HepG2 (cell line): Measurements from ENCODE around the gene AGBL2. TPM values are rescaled to one million over a fixed set of nuclear protein-coding genes. Genes with fewer than 3 reads are reported as not detected.
A peak's percentile ranks its signal among the peaks of the same experiment; 100 is the strongest.

Source experiments
- ADNP ChIP-seq: sonication (generic); formaldehyde crosslinking; IDR thresholded peaks from 2 replicates; pipeline ENCODE4 v1.4.0; 2020; ENCODE audit warnings: missing genetic modification reagents
- AGO2 ChIP-seq: fragments of 200-400 bp; formaldehyde crosslinking; optimal IDR thresholded peaks from 2 replicates; pipeline ENCODE3; 2017; ENCODE audit warnings: mild to moderate bottlenecking, low read depth, low read length, moderate library complexity
- FOXA3 ChIP-seq: IDR thresholded peaks from 2 replicates; pipeline ENCODE4 v1.6.1; 2016; ENCODE audit warnings: missing genetic modification reagents, missing compliant biosample characterization
- HMG20B ChIP-seq: conservative IDR thresholded peaks from 2 replicates; pipeline ENCODE4 v1.6.1; 2016; ENCODE audit warnings: missing genetic modification reagents, missing compliant biosample characterization
- KLF6 ChIP-seq: IDR thresholded peaks from 2 replicates; pipeline ENCODE4 v1.8.0; 2016; ENCODE audit warnings: missing biosample characterization, missing genetic modification reagents
- PPARG ChIP-seq: conservative IDR thresholded peaks from 2 replicates; pipeline ENCODE4 v1.6.1; 2016; ENCODE audit warnings: missing biosample characterization, missing genetic modification reagents
- THAP11 ChIP-seq: IDR thresholded peaks from 2 replicates; pipeline ENCODE4 v1.6.1; 2016; ENCODE audit warnings: missing biosample characterization, missing genetic modification reagents
- ZNF18 ChIP-seq: sonication (generic); formaldehyde crosslinking; IDR thresholded peaks from 2 replicates; pipeline ENCODE4 v1.8.0; 2022; ENCODE audit warnings: mild to moderate bottlenecking, missing genetic modification reagents; ENCODE audit not compliant: insufficient replicate concordance
- ZNF256 ChIP-seq: sonication (generic); formaldehyde crosslinking; conservative IDR thresholded peaks from 2 replicates; pipeline ENCODE4 v1.4.0; 2020; ENCODE audit warnings: missing genetic modification reagents
- ZNF331 ChIP-seq: sonication (generic); formaldehyde crosslinking; IDR thresholded peaks from 2 replicates; pipeline ENCODE4 v1.4.0; 2020; ENCODE audit warnings: missing genetic modification reagents
- ZNF383 ChIP-seq: sonication (generic); formaldehyde crosslinking; IDR thresholded peaks from 2 replicates; pipeline ENCODE4 v1.4.0; 2020; ENCODE audit warnings: missing genetic modification reagents, mild to moderate bottlenecking, borderline replicate concordance
- ZNF407 ChIP-seq: sonication (generic); formaldehyde crosslinking; IDR thresholded peaks from one replicate; pipeline ENCODE4 v1.5.1; 2020; ENCODE audit warnings: mild to moderate bottlenecking, missing genetic modification reagents; ENCODE audit errors: not compliant biosample characterization
- ZNF569 ChIP-seq: sonication (generic); formaldehyde crosslinking; IDR thresholded peaks from 2 replicates; pipeline ENCODE4 v1.5.0; 2020; ENCODE audit warnings: mild to moderate bottlenecking, missing genetic modification reagents, moderate library complexity, borderline replicate concordance
- ZNF577 ChIP-seq: sonication (generic); formaldehyde crosslinking; IDR thresholded peaks from 2 replicates; pipeline ENCODE4 v1.4.0; 2020; ENCODE audit warnings: mild to moderate bottlenecking, low read depth, missing genetic modification reagents, borderline replicate concordance
- ZNF580 ChIP-seq: IDR thresholded peaks from 2 replicates; pipeline ENCODE4 v1.6.1; 2016; ENCODE audit warnings: low read depth, borderline replicate concordance
- ZNF629 ChIP-seq: sonication (generic); formaldehyde crosslinking; conservative IDR thresholded peaks from 2 replicates; pipeline ENCODE4 v1.5.0; 2020; ENCODE audit warnings: missing genetic modification reagents
- ZNF83 ChIP-seq: sonication (generic); formaldehyde crosslinking; IDR thresholded peaks from 2 replicates; pipeline ENCODE4 v1.4.0; 2020; ENCODE audit warnings: missing genetic modification reagents, mild to moderate bottlenecking, borderline replicate concordance
- polyA plus RNA-seq, 8 experiments: library from polyadenylated mRNA; depleted of rRNA in 3 of 8; stranded (reverse) in 7 of 8; unstranded in 1 of 8; fragments of >200 nt; fragmentation: Illumina TruSeq in 4 of 8; extraction: Trizol in 4 of 8; gene quantifications; 2 replicates each; pipeline versions ENCODE4 v1.2.1 to v1.2.3, GENCODE V29; 2011 to 2016; ENCODE audit warnings: low read depth in 4 of 8, missing spikeins in 1 of 8, mixed read lengths in 1 of 8; ENCODE audit not compliant: insufficient read depth in 1 of 8
- total RNA-seq, 5 experiments: library from RNA; depleted of rRNA; stranded (reverse); fragments of >200 nt; fragmentation: Illumina TruSeq; extraction: Trizol; gene quantifications; 2 replicates each; pipeline ENCODE4 v1.2.3, GENCODE V29; 2016; ENCODE audit warnings: low read depth in 1 of 5

AGBL2 gene
- total and polyA plus RNA-seq, 2 of the 13 experiments (the other 11 are each of a cell fraction or from before 2014, with no cell fraction given): 1.6 to 5.7 TPM

DNA sequence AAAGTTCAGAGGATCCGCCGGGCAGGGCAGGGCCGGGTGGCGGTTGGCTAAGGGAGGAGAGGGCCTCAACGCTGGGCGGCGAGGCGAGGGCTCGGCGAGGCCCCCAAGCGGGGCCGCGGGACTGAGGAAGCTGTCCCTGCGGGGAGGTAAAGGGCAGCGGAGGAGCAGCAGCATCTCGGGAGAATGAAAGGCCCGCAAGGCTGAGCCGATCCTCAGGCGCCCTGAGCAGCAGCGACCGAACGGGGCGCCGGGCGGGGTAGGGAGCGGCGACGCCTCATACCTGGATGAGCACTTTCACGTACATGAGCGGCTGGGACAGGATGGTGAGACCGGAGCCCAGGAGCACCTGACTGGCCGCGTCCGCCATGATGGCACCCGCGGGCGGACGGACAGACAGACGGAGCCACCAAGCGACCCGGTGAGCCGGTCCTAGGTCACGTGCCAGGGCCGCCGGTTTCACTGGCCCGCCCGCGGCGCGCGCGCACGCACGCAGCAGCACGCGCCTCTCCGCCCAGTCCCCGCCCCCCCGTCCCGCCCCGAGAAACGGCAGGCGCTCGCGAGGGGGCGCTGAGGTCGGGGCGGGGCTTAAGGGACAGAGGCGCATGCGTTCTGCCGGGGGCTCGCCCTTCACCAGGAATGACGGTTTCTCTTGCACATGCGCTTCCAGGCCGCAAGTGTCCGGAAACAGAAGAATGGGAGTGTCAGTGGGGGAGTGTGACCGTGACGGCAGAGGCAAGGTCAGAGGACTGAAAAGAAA lies 72.9 kb downstream of the AGBL2 start, which contains the start of gene MTCH2 (continued):
- TF ChIP-seq ZNF407 (peak; percentile 65), ZNF331 (CRISPR knock-in tag) (peak; percentile 44; the same call in 1 of the 2 replicates), FOXA3 (CRISPR knock-in tag) (peak; percentile 25), THAP11 (CRISPR knock-in tag) (peak; percentile 70), ZNF83 (no peak), ZNF18 (peak; percentile 17), PPARG (peak; percentile 68), ZNF256 (no peak), AGO2 (peak; percentile 95), ADNP (CRISPR knock-in tag) (no peak), KLF6 (peak; percentile 48; the same call in 1 of the 2 replicates), ZNF629 (CRISPR knock-in tag) (0 out of 2 replicates have a peak, but pooled peaks have one; percentile 4), HMG20B (CRISPR knock-in tag) (no peak), ZNF580 (CRISPR knock-in tag) (peak; percentile 81), ZNF383 (CRISPR knock-in tag) (no peak), ZNF569 (CRISPR knock-in tag) (no peak), ZNF577 (CRISPR knock-in tag) (no peak)
